Smooth muscle cell (in vitro differentiated cells): ENCODE measurements around the gene RAB23. TPM values are rescaled to one million over a fixed set of nuclear protein-coding genes. Genes with fewer than 3 reads are reported as not detected.

Experiments
- DNase-seq: peaks from one replicate; lab custom pipeline; 2025; ENCODE audit not compliant: unreplicated experiment; lab: John Stamatoyannopoulos, UW
- H2AFZ ChIP-seq: fragments of 200-600 bp; sonication (generic); 2 replicates; pipeline ENCODE4 v1.6.0; 2016; ENCODE audit warnings: antibody characterized with exemption, low read depth, mild to moderate bottlenecking
- H3F3A ChIP-seq: fragments of 200-600 bp; sonication (generic); 2 replicates; pipeline ENCODE4 v1.6.0; 2017; ENCODE audit warnings: antibody characterized with exemption, low read depth
- H3K27ac ChIP-seq: fragments of 200-600 bp; sonication (generic); 2 replicates; pipeline ENCODE4 v1.5.1; 2016; ENCODE audit warnings: low read depth, mild to moderate bottlenecking
- H3K27me3 ChIP-seq: fragments of 200-600 bp; sonication (generic); 2 replicates; pipeline ENCODE4 v1.6.1; 2016; ENCODE audit warnings: low read depth, mild to moderate bottlenecking
- H3K36me3 ChIP-seq: fragments of 200-600 bp; sonication (generic); 2 replicates; pipeline ENCODE4 v1.5.1; 2016; ENCODE audit warnings: low read depth
- H3K4me1 ChIP-seq: fragments of 200-600 bp; sonication (generic); 2 replicates; pipeline ENCODE4 v1.5.1; 2016; ENCODE audit warnings: low read depth
- H3K4me2 ChIP-seq: fragments of 200-600 bp; sonication (generic); 2 replicates; pipeline ENCODE4 v1.6.0; 2016; ENCODE audit warnings: mild to moderate bottlenecking
- H3K4me3 ChIP-seq: fragments of 200-600 bp; sonication (generic); 2 replicates; pipeline ENCODE4 v1.5.1; 2016; ENCODE audit warnings: mild to moderate bottlenecking
- H3K79me2 ChIP-seq: fragments of 200-600 bp; sonication (generic); 2 replicates; pipeline ENCODE4 v1.6.0; 2016; ENCODE audit warnings: low read depth, mild to moderate bottlenecking
- H3K9ac ChIP-seq: fragments of 200-600 bp; sonication (generic); 2 replicates; pipeline ENCODE4 v1.6.0; 2016; ENCODE audit warnings: low read depth
- H3K9me3 ChIP-seq: fragments of 200-600 bp; sonication (generic); replicated peaks from 2 replicates; pipeline ENCODE4 v1.5.1; 2016; ENCODE audit warnings: low read depth
- H4K20me1 ChIP-seq: fragments of 200-600 bp; sonication (generic); 2 replicates; pipeline ENCODE4 v1.6.0; 2016; ENCODE audit warnings: low read depth
- CTCF ChIP-seq: fragments of 200-600 bp; sonication (generic); IDR thresholded peaks from 2 replicates; pipeline ENCODE4 v1.5.1; 2017; ENCODE audit warnings: borderline replicate concordance, mild to moderate bottlenecking, antibody characterized with exemption; ENCODE audit not compliant: insufficient read depth, poor library complexity, severe bottlenecking
- WGBS: methylation state at CpG from one replicate; pipeline ENCODE4 v1.1.7; 2016; ENCODE audit warnings: low lambda C conversion rate; 5-methylcytosine and 5-hydroxymethylcytosine counted together
- polyA plus RNA-seq: library from polyadenylated mRNA; unstranded; fragments of >200 nt; fragmentation: Nextera tagmentation; extraction: Ambion mirVana; gene quantifications from 2 replicates; pipeline ENCODE4 v1.2.1, GENCODE V29; 2016
- total RNA-seq: library from RNA; depleted of rRNA; stranded (reverse); fragments of >200 nt; gene quantifications from 2 replicates; pipeline ENCODE4 v1.2.3, GENCODE V29; 2014

Gene RAB23
- total and polyA plus RNA-seq, 2 experiments from 2014 or later, result 51.4 to 95.3 TPM

GRCh38 chr6:57177545-57178265 is 44.4 kb downstream of the RAB23 start:
- no peak for DNase-seq
- Histone ChIP-seq H3K36me3 (no peaks in the 10 kb centered on the region), H3K27me3 (no peaks in the 10 kb centered on the region), H3K4me2 (peak overlapping the region; percentile 33), H3K4me1 (peaks cover 17% of the 10 kb centered on the region), H4K20me1 (peaks cover 57% of the 10 kb centered on the region), H3K27ac (peak overlapping the region; percentile 65), H3K9ac (no peak overlapping the region), H3K9me3 (no peaks in the 10 kb centered on the region), H3F3A (peaks cover 40% of the 10 kb centered on the region), H2AFZ (no peak overlapping the region), H3K79me2 (peaks cover 87% of the 10 kb centered on the region), H3K4me3 (no peak overlapping the region)
- WGBS, result 70% methylated on average over 11 of the region's 11 CpGs
- no peak for TF ChIP-seq CTCF

GRCh38 chr6:57174511-57174907 is 47.6 kb downstream of the RAB23 start:
- peaks cover 69% of the 10 kb centered on the region for H3K79me2 ChIP-seq
- no peaks in the 10 kb centered on the region for H3K9me3 ChIP-seq
- 62% methylated on average over 3 of the region's 3 CpGs for WGBS
- H3K4me1 ChIP-seq, result peaks cover 17% of the 10 kb centered on the region
- peak overlapping the region; percentile 70 for H3K27ac ChIP-seq
- peak overlapping the region; percentile 88 for H3K4me2 ChIP-seq
- no peaks in the 10 kb centered on the region for H3K36me3 ChIP-seq
- H4K20me1 ChIP-seq, result peaks cover 47% of the 10 kb centered on the region
- no peak for DNase-seq
- peak overlapping the region; percentile 84 for H3K9ac ChIP-seq
- peak overlapping the region; percentile 67 for H3K4me3 ChIP-seq
- no peaks in the 10 kb centered on the region for H3K27me3 ChIP-seq
- H3F3A ChIP-seq, result peaks cover 43% of the 10 kb centered on the region
- no peak overlapping the region for H2AFZ ChIP-seq
- no peak for TF ChIP-seq CTCF

GRCh38 chr6:57173886-57174510 is 48.1 kb downstream of the RAB23 start:
- H3K4me3 ChIP-seq, result peak overlapping the region; percentile 67
- peaks cover 43% of the 10 kb centered on the region for H3F3A ChIP-seq
- 11% methylated on average over 5 of the region's 5 CpGs for WGBS
- H3K9me3 ChIP-seq, result no peaks in the 10 kb centered on the region
- peak overlapping the region; percentile 88 for H3K4me2 ChIP-seq
- H3K4me1 ChIP-seq, result peaks cover 17% of the 10 kb centered on the region
- TF ChIP-seq CTCF, result no peak
- peaks cover 42% of the 10 kb centered on the region for H4K20me1 ChIP-seq
- H2AFZ ChIP-seq, result no peak overlapping the region
- no peak for DNase-seq
- peaks cover 64% of the 10 kb centered on the region for H3K79me2 ChIP-seq
- peak overlapping the region; percentile 84 for H3K9ac ChIP-seq
- H3K36me3 ChIP-seq, result no peaks in the 10 kb centered on the region
- no peaks in the 10 kb centered on the region for H3K27me3 ChIP-seq
- peak overlapping the region; percentile 70 for H3K27ac ChIP-seq
